HG03196 (cell line): ENCODE results near the gene CHAF1B.
"Not testable (repeated sequence)": the region's sequence is repeated elsewhere in the genome, so short reads cannot be mapped to it uniquely, and the experiment has no call there.

ENCODE experiments used
- ATAC-seq: cut with Tn5 transposase; IDR thresholded peaks from one replicate; pipeline ENCODE4 v1.9.1; 2021; ENCODE audit not compliant: unreplicated experiment

CHAF1B gene

DNA sequence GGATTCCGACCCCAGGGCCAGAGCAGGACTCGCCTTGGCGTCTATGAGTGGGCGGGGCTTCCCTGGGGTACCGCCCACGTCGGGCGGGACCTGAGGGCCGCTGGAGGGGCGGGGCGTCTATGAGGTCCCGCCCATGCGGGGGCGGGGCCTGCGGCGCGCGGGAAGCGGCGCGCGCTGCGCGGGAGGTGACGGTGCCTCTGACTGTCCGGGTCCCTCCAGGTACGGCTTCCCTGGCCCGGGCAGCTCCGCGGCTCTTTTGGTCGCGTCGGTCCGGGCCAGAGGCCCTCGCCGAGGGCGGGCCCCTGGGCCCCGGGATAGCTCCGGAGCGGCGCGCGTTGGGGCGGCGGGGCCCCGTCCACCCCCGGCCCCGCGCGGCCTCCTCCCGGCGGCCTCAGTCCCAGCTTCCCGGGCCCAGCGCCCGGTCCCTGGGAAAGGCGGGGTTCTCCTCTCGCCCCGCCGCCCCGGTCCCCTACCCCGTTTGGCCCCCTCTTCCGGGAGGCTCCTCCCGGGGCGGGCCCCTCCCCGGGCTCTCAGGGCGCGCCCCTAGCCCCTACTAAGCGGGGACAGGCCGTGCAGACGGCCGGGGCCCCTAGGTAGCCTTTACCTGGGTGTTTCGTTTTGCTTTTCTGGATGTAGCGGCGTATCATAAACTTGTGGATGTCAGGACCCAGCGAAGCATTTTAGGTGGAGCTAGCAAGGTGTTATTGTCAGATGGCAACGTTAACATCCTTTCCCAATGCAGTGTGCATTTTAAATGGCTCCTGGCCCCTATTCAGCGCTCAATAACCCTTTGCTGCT is at the start of gene CHAF1B:
Gene CHAF1B (plus strand): TSS at position 160 of the 798 bp plus-strand sequence. CDS start 745 bp downstream, outside the sequence.
- ATAC-seq = peak; percentile 84

DNA sequence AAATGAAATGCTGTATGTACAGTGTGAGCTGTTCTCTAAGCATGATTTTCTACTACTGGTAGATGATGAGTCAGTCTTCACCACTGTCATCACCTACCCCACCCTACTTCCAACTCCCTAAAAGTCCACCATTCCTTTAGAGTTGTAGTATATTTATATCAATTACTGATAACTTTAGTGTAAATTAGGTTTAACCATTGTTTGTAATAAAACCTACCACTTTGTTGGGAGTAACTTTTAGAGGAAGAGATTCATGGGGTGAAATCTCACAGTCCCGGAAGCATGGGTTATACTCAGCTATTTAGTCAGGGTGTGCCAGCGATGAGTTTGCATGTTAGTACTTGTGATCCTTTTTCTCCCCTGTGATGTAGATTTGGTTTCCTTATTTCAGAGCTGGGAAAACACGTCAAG is 48.1 kb upstream of the CHAF1B start:
- no peak for ATAC-seq

DNA sequence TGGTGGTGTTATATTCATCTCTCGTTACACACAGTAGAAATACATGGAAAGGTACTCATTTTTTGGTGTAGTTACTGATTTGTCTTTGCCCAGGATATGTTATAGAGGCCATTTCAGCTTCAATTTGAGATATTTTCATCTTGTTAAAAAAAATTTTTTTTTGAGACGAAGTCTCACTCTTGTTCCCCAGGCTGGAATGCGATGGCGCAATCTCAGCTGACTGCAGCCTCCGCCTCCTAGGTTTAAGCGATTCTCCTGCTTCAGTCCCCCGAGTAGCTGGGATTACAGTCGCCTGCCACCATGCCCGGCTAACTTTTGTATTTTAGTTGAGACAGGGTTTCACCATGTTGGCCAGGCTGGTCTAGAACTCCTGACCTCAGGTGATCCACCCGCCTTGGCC is 46.2 kb upstream of the CHAF1B start:
- no peak for ATAC-seq

DNA sequence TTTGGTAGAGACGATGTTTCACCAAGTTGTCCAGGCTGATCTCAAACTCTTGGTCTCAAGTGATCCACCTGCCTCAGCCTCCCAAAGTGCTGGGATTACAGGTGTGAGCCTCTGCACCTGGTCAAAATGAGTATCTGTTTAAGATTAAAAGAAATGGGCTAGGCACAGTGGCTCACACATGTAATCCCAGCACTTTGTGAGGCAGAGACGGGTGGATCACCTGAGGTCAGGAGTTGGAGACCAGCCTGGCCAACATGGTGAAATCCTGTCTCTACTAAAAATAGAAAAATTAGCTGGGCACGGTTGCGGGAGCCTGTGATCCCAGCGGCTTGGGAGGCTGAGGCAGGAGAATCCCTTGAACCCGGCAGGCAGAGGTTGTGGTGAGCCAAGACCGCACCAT is 42.6 kb upstream of the CHAF1B start:
- not testable (repeated sequence) for ATAC-seq

DNA sequence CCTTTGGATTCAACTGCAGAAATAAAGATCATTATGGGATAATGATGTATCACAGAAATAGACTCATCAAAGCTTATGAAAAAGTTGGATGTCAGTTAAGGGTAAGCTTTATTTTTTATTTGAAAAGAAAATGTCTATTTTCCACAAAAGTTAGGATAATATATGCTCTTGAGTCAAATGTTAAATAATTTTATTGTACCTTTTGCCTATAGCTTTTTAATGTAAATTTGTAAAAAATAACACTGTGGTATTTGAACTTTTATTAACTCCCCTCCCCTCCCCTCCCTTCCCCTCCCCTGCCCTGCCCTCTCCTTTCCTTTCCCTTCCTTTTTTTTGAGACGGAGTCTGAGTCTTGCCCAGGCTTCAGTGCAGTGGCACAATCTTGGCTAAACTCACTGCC is 40.3 kb upstream of the CHAF1B start:
- no peak for ATAC-seq

DNA sequence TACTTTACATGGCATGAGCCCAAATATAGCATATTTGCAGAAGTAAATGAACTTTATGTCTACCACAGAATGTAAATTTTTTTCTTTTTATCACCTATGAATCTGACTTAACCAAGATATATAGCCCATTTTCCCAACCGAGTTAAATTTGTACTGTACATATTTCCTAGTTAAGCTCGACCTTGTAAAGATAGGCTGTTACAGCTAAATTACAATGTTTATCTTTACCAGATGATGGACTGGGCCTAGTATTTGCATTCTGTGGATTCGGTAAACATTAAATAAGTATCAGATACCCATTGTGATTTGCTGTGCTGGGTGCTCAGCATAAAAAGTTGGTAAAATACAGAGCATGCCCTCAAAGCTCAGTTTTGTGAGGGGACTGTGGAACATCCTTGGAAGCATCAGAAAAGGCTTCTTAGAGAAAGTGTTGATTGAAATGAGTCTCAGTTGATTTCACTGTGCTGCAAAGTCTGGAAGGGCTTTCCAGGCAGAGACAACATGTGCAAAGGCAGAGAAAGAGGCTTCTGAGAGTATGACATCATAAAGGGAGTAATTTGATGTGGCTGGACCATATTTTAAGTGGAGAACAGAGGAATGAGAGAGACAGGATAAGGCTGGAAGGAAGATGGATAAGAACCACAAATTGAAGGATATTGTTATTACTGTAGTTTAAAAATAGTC is 37.8 kb upstream of the CHAF1B start:
- ATAC-seq = no peak

DNA sequence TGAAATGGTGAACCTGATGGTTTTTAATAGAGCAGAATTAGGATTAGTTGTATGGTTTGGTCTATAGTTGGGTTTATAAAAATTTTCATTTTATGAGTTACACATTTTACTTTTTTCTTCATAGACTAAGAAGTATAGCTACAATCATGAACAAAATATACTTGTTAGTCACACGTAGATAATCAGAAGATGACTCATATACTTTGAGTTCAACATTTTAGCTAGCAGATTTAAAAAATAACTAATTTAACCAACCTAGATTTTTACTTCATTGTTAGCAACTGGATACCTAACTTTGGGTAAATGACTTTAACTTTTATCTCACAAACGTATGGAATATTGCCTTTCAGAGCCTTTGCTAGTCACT is 37.2 kb upstream of the CHAF1B start:
- no peak for ATAC-seq

DNA sequence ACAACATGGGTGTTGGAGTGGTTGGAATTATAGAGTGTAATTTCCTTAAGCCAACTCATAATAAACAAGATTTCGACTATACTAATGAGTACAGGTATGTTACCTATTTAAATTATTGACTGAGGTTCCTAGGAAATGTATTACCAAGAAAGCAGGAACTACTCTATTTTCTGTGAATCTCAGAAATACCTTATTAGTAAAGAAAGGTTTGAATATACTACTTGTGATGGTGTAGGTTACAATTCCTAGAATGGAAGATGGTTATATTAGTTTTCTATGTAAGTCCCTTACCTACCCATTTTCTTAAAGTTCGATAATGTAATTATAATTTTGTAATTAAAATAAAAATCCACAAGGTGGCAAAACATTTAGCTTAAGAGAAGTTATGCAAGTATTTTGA is 35.9 kb upstream of the CHAF1B start:
- no peak for ATAC-seq

DNA sequence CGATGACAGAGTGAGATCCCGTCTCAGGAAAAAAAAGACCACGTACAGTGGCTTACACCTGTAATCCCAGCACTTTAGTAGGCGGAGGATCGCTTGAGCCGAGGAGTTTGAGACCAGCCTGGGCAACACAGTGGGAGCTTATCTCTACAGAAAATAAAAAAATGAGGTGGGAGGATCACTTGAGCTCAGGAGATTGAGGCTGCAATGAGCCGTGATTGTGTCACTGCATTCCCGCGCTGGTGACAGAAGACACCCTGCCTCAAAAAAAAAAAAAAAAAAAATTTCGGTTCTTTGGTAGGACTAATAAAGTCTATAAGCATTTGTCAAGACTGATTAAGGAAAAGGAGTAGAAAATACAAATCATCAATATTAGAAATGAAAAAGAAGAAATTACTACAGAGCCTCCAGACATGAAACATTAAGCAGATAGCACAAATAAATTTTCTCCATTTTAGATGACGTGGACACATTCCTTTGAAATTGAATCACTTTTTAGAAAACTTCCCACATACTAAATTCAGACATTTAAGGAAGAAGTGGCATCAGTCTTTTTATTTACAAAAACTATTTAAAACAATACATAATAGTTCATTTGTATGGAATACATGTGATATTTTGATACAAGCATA is 34.8 kb upstream of the CHAF1B start:
- no peak for ATAC-seq

DNA sequence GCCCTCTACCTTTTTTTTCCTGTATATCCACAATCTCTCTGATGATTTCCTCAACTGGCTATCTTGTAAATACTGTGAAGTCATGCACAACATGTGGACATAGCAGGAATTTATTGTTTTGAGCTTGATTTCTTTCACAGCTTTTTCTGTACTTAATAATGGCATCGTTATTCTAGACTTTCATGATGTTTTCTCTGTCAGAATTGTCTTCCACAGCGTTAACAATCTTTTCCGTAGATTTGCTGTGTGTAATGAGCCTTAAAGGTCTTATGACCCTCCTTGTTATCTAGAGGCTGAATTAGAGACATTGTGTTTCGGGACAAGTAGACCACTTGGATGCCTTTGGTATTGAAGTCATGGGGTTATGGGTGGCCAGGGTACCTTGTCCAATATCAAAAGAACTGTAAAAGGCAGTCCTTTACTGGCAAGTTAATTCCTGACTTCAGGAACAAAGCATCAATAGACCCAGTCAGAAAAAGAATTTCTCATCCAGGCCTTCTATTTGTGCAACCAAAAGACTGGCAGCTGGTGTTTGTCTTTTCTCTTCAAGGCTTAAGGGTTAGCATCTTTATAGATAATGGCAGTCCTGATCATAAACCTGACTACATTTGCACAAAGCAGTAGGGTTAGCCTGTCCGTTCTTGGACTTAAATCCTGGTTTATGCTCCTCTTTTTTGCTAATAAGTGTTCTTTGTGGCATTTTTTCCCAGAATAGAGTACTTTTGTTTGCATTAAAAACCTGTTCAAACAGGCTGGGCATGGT is 30.1 kb upstream of the CHAF1B start:
- ATAC-seq = no peak

DNA sequence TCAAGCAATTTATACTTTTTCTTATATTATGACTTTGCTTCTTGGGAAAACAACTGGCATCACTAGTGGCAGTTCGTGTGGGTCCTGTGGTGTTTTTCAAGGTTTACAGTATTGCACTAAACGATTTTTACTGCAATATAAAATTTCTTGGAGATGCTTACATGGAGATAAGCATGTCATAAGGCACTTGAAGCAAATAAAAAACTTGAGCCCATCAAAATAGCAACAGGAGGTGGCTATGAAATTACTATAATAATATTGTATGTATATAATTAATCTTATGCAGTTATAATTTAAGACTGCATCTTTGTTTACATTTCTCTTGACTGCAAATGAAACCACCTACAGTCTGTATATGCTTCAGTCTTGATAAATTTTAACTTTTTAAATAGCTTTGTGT is 29.3 kb upstream of the CHAF1B start:
- no peak for ATAC-seq

DNA sequence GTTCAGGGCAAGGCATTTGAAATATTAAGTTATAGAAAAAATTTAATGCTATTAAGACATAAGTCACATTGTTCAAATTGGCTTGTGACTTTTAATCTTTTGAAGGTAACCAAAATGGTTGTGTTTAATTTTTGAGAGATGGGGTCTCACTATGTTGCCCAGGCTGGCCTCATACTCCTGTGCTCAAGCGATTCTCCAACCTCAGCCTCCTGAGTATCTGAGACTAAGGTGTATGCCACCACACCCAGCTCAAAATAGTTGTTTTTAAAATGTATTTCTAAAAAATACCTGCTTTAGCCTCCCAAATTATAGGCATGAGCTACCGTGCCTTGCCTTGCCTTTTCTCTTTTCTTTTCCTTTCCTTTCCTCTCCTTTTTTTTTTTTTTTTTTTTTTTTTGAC is 26.0 kb upstream of the CHAF1B start:
- ATAC-seq = no peak

DNA sequence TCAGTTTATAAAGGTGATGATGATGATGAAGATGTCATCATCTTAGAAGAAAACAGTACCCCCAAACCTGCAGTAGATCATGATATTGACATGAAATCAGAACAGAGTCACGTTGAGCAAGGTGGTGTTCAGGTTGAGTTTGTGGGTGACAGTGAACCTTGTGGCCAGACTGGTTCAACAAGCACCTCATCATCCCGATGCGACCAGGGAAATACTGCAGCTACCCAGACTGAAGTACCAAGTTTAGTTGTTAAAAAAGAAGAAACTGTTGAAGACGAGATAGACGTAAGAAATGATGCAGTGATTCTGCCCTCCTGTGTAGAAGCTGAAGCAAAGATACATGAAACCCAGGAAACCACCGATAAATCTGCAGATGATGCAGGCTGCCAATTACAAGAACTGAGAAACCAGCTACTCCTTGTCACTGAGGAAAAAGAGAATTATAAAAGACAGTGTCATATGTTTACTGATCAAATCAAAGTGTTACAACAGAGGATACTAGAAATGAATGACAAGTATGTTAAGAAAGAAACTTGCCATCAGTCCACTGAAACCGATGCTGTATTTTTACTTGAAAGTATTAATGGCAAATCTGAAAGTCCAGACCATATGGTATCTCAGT is 16.0 kb upstream of the CHAF1B start:
- ATAC-seq = no peak

DNA sequence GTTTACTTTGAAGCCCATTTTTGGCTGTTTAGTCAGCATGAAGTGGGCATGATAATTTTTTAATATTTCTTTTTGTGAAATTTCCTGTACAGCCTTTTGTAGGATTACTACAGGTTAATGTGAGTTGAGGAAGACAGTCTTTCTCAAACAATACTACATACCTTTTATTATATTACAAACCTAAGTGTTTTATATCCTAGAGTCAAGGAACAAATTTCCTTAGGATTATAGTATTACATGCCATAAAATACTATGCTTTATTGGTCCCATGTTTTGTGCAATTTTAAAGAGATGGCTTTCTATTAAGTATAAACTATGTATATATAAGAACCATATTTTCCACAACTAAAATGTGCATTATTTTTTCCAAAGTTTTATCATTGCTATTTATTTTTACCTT is 9.2 kb upstream of the CHAF1B start:
- ATAC-seq = no peak

DNA sequence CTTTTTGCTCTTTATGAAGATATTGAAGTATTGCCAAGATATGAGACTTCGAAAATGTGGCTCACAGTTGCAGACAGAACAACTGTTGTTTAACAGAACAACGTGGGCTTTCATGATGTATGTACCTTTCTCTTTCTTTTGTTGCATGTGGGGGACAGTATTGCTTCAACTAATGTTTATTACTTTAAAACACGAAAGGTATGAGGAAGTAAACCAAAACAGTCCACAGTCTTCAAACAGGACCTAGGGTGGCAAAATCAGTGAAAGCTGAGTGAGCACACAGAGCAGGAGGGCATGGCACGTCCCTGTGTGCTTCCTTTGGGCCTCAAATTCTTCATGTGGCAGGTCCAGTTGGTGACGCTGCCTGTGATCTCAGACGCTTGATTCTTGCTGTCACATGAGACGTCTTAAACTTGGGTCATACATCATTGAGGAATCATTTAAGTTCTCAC is 7.8 kb upstream of the CHAF1B start:
- no peak for ATAC-seq

DNA sequence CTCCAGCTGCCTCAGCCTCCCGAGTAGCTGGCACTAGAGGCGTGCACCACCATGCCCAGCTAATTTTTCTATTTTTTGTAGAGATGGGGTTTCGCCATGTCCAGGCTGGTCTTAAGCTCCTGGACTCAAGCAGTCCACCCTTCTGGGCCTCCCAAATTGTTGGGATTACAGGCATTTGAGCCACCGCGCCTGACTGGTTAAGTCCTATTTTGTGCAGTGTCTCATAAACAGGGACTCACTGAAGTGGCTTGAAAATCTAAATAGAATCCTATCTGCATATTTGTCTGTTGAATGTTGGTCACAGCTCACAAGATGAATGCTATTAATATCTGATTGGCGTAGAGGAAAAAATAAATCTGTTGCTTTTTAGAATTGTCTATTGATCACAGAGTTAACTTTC is 5.9 kb upstream of the CHAF1B start:
- no peak for ATAC-seq

DNA sequence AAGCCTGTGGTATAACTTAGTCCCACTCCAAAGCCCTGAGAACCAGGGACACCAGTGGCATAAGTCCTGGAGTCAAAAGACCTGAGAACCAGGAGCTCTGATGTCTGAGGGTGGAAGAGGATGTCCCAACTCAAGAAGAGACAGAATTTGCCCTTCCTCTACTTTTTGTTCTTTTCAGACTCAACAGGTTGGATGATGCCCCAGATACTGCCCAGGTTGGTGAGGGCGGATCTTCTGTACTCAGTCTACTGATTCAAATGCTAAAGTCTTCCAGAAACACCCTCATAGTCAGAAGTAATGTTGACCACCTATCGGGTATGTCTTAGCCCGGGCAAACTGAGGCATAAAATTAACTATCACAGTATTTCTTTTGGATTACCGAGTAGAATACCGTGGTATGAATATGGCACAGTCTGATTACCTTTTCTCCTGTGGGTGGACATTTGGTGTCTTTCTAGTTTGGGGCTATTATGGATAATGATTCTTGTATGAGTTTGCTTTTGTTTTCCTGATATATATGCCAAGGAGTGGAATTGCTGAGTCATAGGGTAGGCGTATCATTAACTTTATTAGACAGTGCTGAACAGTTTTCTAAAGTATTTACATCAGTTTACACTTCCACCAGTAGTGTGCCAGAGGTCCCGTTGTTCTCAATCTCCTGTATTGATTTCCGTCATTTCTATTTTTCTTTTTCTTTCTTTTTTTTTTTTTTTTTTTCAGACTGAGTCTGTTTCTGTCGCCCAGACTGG is 3.2 kb upstream of the CHAF1B start:
- no peak for ATAC-seq

DNA sequence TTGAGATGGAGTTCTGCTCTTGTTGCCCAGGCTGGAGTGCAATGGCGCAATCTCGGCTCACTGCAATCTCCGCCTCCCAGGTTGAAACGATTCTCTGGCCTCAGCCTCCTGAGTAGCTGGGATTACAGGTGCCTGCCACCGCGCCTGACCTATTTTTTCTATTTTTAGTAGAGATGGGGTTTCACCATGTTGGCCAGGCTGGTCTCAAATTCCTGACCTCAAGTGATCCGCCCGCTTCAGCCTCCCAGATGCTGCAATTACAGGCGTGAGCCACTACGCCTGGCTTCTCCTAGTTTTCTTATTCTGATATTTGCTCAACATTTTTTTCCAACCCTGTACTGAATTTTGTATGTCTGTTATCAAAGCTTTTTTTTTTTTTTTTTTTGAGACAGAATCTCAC is 2.5 kb upstream of the CHAF1B start:
- ATAC-seq = not testable (repeated sequence)

DNA sequence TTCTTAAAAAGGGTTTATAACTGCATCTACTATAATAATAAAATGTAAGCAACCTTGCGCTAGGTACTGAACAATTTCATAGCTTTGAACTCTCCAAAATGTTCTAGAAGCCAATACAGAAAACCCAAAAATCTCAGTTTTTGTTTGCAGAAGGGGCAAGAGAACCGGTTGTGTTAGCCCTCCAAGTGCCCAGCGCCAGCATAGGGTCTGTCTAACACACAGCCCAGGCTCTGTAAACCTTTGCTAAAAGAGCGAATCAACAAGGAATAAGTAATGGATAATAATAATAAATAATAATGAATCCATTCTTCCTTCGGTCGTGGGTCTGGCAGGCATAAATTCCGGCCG is 333 bp upstream of the CHAF1B start:
- ATAC-seq = no peak

DNA sequence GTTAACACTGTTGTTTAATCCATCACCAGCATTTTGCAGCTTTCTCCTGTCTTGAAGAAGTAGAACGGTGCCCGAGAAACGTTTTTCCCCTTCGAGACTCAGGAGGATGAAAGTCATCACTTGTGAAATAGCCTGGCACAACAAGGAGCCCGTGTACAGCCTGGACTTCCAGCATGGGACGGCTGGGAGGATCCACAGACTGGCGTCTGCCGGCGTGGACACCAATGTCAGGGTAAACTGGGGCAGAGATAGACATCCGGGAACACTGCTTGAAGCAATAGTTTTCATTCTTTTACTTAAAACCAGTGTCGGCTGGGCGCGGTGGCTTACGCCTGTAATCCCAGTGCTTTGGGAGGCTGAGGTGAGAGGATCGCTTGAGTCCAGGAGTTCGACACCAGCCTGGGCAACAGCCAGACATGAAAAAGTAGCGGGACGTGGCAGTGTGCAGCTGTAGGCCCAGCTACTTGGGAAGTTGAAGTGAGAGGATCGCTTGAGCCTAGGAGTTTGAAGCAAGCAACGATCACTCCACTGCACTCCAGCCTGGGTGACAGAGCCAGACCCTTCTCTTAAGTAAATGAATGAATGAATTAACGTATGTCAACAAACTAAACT is 945 bp downstream of the CHAF1B start:
- ATAC-seq = no peak
